Activated T-cell treated with anti-CD3 and anti-CD28 coated beads for 48 hours (primary cell): ENCODE measurements around the gene PAPPA2.

Experiments used
- DNase-seq: peaks from one replicate; pipeline ENCODE4 v3.0.0-alpha.2; 2020; ENCODE audit warnings: low read depth

Gene PAPPA2

DNA sequence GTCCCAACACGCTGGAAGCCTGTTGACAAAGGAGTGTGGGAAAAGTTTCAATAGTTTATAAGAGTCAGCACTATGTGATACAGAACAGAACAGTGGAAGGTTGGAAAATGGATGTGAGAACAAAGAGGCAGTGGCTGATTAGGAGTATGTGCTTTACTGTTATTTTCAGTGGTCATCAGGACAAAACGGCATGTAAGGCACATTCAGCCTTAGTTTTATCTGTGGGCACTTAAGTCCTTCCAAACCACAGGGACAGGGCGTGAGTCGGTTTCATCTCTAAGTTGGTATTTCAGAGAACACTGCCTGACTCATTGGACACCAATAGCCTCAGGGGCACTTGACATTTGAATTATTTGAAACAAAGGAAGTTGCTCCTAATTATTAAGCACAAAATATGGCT is 394.7 kb downstream of the PAPPA2 start:
- no peak for DNase-seq

- DNase-seq: no peak
Observed at GRCh38 chr1:176858433-176858916, 395.5 kb downstream of the PAPPA2 start.

- no peak for DNase-seq
Observed at GRCh38 chr1:176863613-176864012, 400.6 kb downstream of the PAPPA2 start.

GRCh38 chr1:176864211-176864610 is 401.2 kb downstream of the PAPPA2 start:
- DNase-seq: no peak

DNA sequence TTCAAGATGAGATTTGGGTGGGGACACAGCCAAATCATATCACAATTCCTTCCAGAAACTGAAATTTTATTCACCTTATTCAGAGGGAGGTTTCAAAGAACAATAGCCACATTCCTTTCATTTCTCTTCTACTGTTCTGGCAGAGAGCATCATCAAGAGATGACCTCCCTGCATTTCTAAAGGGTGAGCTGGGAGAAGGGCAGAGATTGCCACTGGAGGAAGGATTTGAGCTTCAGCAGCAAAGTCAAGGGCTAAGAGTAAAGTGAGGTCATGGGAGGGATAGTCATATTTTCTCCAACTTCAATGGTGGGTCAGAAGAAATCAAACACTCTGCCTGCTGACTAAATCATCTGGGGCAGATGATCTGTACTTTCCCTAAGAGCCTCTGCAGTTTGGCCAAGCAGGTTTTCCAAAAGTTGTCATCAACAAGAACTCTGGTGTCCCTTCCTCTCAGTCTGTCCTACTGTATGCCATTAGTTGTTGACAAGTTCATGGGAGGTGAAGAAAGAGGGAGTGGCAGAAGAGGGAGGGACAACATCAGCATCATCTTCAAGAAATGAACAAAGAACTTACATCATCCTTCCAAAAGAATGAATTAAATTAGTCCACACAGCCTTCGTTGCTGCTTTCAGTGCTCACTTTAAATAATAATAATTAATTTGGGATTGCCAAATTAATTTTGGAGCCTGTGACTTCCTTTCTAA is 403.2 kb downstream of the PAPPA2 start:
- no peak for DNase-seq

GRCh38 chr1:176869577-176869976 is 406.6 kb downstream of the PAPPA2 start:
- no peak for DNase-seq

DNA sequence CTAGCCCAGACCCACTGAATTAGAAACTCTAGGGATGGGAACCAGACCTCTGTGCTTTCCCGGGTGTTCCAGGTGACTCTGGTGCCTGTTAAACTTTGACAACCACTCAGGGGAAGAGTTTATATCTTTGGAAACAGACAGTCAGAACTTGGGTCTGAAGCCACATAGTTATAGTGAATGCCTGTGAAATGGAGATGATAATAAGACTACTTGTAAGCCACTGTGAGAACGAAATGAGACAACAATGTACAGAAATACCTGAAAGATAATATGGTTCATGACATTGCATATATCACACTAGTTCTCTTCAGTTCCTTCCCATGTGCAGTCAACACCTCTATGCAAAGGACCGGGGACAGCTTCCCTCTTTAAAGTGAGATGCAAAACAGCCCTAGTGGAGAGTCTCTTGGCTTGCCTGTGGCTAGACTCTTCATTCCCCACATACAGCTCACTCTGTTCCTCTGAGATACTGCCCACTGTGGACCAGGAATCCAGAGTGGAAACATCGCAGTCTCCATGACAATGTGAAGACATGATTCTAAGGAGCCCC is 414.1 kb downstream of the PAPPA2 start:
- DNase-seq: no peak

DNA sequence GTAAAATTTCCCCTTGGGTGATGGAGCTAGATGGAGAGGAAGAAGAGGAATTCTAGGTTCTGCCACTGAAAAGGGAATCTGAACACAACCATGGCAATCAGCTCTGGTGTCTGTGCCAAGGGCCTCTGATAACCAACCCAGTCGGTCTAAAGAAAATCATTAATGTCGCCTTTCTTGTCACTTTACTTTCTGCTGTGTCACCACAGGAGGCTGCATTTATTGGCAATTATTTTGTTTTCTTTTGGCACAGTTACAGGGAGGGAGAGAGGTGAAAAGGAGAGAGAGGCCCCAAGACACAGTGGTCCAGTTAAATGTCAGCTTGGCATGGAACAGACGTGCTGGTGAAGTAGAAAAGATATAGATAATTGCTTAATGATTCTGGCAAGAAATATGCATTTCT is 414.6 kb downstream of the PAPPA2 start:
- DNase-seq: no peak

DNA sequence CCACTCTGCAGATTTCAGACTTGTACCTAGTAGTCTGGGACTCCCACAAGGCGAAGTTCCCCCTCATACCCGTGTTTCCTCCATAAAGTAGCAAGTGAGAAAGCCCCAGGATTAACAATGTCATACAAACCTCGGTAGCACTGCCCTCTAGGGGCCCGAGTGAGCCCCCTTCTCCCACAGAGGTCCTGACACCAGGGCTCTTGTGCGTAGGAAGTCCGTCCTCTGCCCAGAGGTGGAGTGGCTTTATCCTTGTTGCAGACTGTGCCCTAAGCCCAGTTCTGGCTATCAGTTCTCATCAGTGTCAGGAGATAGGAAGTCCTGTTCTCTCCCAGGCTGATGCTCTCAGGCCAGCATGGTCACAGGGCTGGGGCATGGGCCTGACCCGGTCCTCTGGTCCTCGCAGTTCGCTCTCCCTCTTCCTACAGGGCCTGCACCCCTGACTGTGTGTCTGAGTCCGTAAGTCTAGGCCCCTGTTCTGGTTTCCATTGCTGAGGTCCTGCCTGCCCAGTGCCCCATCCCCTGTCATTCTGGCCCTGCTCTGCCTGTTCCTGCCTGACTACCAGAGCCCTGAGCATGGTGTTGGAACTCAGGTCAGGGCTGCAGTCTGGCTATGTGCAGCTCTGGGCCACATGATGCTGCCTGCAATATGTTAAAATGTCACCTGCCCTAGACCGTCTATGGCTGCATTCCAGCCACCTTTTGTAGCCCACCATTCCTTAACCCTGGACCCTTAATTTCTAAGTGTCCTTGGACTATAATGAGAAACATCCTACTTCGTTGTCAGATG is 416.0 kb downstream of the PAPPA2 start:
- no peak for DNase-seq

DNA sequence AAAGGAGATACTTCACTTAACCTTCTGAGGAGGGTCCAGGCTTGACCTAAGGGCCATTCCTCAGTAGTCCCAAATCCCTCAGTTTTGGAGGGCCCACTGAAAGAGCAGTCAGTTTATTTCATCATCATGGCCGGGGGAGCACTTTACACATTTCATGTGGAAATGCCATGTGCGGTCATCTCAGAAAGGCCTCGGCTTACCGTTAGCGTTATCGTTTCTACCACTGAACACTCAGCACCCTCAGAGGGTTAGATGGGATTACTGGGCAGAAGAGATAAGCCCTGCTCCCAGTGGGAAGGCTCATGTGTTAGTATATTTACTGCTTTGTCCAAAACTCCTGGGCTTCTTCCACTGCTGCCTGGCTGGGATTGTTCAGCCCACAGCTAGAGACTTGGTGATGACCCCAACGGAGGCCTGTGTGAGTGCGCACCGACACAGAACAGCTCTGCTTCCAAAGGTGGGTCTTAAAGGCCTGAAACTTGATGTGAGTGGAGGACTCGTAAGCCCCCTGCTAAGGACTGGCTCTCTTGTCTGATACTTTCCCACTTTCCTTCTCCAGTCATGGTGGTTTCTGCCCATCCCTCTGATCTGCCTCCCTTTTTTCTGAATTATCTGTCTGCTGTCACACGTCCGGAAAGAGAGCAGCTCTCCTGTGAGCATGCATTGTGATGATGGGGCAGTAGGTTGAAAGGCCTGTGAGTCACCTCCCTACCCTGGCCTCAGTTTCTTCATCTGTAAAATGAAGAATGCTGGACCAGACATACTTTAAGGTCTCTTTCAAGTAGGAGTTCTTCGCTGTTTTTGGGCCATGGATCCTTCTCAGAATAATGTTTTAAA is 417.0 kb downstream of the PAPPA2 start:
- DNase-seq: no peak

DNA sequence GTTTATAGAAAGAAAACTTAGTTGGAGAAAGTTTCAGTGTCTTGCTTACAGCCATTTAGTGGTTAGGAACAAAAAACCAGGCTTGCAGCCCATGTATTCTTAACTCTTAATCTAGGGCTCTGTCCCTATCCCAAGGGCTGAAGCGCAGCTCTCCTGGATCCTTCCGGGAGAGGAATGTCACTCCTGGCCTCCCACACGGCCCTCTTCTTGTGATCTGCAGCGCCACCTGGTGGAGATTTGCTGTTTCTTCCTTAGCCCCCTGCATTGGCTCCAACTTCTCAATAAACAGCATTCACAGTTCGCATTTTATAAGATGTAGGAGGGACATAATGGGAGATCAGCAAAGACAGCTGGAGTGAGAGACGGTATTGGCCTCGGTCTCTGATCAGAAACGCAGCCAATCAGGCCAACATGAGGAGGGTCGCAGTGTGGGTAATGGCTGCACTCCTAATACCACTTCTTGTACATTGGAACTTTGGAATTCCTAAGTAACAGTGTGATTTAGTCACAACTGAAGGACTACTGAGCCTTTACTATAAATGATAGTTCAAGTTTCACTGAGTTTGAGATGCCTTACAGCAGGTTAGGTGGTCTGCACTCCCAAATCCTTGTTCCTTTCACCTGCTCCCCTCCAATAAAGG is 418.1 kb downstream of the PAPPA2 start:
- peak; percentile 29 for DNase-seq

GRCh38 chr1:176884286-176884685 is 421.3 kb downstream of the PAPPA2 start:
- DNase-seq: no peak

GRCh38 chr1:176884911-176885310 is 421.9 kb downstream of the PAPPA2 start:
- DNase-seq: no peak

GRCh38 chr1:176885341-176885740 is 422.4 kb downstream of the PAPPA2 start:
- no peak for DNase-seq

DNA sequence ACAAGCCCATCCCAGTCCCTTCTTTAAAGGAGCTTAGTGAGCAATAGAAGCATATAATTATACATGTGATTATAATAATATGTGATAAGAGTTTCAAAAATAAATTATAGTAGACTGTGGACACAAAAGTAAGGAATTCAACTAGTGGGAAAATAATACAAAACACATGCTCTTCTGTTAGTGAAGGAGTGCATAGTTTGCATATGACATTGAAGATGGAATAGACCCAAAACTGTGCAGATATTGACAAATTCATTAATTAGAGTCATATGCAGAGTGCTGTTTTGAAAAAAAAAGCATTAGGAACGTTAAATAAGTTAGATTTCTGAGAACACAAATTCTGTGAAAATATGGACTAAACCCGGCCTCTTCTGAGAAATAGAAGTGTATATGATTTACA is 422.8 kb downstream of the PAPPA2 start:
- no peak for DNase-seq

DNA sequence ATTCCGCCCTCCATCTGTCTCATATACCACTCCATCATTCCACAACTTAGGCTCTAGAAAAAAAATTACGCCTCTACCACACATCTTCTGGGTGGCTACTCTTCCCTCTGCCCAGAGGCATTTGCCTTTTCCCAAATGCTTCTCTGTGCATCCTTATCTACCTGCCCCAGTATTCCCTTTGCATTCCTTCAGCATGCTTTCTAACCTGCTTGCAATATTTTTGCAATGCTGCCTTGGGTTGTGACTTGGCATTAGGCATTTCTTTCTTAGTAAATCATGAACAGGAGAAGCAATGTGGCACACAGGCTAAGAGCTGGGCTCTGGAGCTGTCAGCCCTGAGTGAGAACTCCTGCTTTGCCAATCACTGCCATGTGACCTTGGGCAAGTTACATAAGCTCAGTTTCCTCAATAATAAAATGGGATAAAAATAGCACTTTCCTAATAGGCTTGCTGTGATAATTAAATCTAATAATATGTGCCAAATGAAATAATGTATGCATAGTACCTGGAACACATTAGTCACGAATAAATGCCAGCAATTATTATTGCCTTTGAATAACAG is 425.6 kb downstream of the PAPPA2 start:
- no peak for DNase-seq

DNA sequence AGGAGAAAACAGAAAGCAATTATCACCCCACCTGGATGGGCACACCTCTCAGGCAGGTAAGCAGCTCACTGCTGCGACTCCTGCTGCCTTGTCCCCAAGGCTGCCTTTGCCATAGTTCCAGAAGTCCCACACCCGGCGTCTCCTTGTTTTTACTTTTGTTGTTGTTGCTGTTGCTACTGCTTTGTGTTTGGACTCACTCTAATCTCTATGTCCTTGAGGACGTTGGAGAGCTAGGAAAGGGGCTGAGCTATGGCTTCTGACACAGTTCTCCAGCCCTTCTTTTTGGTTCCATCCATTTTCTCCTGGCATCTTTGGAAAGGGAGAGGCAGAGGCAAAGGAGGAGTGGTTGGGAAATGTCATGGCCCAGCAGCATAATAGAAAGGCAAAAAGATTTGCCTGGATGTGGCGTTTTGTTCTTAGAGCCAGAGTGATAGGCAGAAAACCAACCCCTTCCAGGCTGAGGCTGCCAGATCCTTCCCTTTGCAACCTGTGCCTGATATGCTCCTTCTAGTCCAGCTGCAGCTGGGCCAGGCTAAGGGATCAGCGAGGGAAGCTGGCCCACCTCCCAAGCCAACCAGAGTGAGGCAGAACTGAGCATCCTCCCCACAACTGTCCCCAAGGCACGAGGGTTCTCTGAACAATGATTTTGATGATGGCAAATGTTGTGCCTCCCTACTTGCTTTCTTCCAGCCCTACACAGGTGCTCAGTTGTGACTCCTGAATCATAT is 430.8 kb downstream of the PAPPA2 start:
- no peak for DNase-seq

DNA sequence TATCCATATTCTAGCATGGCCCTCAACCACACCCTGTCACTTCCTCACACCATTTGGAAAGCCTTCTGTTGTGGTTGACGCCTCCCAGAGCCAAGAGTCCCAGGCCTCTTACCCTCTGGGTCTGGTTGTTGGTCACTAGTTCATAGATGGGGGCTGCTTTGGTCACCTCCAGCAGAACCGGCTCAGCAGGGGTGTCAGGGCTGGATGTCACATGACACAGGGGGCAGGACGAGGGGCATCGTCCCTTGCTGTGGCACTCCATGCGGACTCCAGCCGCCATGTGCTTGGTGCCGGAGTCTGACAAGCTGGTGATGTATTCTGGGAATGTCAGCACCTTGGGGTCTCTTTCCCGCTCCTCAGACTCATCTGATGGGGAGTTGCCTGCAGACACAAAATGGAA is 431.5 kb downstream of the PAPPA2 start:
- DNase-seq: no peak
